Pulmonary artery endothelial cell (primary cell): Measurements from ENCODE around the gene KLHDC7B. TPM values are rescaled to one million over a fixed set of nuclear protein-coding genes. Genes with fewer than 3 reads are reported as not detected.
"Not testable (repeated sequence)": the region's sequence is repeated elsewhere in the genome, so short reads cannot be mapped to it uniquely, and the experiment has no call there.

Experiments
- DNase-seq: peaks from one replicate; pipeline ENCODE4 v3.0.0-alpha.2; 2011; ENCODE audit warnings: low read depth, low spot score
- total RNA-seq: library from RNA; depleted of rRNA; stranded (reverse); fragments of >200 nt; gene quantifications from 2 replicates; pipeline ENCODE4 v1.2.3, GENCODE V29; 2014

KLHDC7B gene
- total RNA-seq, 1 donor from 2014 or later, result not detected

GRCh38 chr22:50529416-50529896 lies 16.2 kb upstream of the KLHDC7B start:
- no peak for DNase-seq

DNA sequence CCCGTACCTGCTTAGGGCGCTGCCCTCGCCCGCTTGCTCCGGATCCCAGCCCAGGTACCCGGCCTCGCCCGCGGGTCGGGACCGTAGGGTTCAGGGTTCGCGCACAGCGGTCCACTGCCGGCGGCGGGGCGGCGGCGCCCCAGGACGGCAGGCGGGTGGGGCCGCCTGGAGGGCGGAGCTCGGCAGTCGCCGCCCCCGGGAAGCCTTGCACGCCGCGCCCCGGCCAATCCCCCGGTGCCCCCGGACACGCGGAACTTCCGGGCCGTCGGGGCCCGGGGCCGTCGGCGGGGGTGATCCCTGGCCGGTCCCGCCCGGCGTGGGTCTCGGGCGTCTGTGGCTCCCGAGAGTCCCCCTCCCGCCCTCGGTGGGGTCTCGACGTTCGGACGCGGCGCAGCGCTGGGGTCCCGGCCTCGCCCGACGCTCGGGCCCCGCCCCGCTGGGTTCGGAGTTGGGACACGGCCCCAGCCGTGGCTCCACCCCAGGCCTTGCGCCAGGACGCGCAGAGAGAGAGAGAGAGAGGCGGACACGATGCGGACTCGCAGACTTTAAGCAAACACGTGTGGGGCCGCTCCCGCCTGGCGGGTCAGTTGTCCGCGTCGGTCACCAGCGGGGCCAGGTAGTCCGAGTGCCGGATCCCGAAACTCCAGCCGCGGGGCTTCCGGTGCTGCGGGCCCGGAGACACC lies 15.7 kb upstream of the KLHDC7B start, which contains the start of gene TYMP:
Gene TYMP (minus strand): TSS at position 116 of the 683 bp plus-strand sequence. CDS start 303 bp downstream, outside the sequence.
- DNase-seq, result no peak

GRCh38 chr22:50530580-50530876 lies 15.2 kb upstream of the KLHDC7B start:
- DNase-seq, result no peak

- no peak for DNase-seq
Measured at GRCh38 chr22:50530877-50531545, 14.7 kb upstream of the KLHDC7B start.

DNA sequence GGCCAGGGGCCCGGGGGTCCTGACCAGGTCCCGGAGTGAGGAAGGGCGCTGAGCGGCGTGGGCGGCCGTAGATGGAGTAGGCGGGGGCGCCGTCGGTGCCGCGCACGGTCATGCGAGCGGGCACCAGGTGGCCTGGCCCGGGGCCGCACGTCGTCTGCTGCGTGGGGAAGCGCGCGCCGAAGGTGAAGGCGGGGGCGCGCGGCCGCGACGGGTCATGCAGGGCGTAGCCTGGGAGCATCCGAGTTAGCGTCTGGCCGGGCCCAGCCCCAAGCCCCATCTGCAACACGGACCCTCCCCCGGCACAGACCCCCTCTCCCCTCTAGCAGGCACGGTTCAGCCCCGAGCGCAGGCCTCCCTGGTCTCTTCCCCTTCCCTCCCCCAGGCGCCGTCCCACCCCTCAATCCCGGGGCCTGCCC lies 14.1 kb upstream of the KLHDC7B start:
- DNase-seq, result no peak

GRCh38 chr22:50531962-50532674 lies 13.6 kb upstream of the KLHDC7B start:
- DNase-seq, result no peak

DNA sequence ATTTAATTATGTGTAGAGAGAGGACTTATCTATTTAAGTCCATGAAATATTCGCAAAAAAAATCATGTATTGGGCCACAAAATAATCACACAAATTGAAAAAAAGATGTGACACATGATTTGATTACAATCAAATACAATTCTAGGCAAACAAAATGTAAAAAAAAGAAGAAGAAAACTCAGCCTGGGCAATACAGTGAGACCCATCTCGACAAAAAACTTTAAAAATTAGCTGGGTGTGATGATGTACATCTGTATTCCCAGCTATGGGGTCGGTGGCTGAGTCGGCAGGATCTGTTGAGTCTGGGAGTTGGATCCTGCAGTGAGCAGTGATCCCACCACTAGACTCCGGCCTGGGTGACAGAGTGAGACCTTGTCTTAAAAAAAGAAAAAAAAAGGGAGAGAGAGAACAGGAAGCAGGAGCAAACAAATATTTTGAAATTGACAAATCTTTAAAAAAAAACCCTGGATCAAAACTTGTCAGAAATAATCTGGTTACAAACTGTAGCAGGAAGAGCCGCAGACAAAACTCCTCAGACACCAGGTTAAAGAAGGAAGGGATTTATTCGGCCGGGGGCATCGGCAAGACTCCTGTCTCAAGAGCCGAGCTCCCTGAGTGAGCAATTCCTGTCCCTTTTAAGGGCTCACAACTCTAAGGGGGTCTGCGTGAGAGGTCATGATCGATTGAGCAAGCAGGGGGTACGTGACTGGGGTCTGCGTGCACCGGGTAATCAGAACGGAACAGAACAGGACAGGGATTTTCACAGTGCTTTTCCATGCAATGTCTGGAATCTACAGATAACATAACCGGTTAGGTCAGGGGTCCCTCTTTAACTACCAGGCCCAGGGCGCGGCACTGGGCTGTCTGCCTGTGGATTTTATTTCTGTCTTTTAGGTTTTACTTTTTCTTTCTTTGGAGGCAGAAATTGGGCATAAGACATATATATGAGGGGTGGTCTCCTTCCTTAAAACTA lies 12.6 kb upstream of the KLHDC7B start:
- DNase-seq, result no peak

DNA sequence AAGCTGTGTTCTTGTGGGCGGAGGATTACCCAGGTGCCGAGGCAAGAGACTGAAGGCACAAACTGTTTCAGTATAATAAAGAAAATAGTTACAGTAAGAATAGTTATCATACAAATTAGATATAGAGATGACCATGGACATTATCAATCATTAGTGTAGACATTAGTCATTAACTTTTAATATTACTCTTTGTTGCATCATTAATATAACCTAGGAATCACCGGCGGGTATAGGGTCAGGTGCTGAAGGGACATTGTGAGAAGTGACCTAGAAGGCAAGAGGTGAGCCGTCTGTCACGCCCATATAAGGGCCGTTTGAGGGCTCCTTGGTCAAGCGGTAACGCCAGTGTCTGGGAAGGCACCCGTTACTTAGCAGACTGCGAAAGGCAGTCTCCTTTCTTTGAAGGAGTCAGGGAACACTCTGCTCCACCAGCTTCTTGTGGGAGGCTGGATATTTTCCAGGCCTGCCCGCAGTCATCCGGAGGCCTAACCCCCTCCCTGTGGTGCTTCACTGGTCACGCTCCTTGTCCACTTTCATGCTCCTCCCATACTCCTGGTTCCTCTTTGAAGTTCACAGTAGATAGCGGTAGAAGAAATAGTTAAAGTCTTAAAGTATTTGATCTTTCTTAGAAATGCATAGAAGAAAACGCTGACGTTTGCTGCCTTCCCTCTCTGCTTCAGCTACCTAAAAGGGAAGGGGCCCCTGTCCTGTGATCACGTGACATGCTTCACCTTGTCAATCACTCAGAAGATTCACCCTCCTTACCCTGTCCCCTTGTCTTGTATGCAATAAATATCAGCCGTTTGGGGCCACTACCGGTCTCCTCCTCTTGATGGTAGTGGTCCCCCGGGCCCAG lies 11.6 kb upstream of the KLHDC7B start:
- DNase-seq, result not testable (repeated sequence)

DNA sequence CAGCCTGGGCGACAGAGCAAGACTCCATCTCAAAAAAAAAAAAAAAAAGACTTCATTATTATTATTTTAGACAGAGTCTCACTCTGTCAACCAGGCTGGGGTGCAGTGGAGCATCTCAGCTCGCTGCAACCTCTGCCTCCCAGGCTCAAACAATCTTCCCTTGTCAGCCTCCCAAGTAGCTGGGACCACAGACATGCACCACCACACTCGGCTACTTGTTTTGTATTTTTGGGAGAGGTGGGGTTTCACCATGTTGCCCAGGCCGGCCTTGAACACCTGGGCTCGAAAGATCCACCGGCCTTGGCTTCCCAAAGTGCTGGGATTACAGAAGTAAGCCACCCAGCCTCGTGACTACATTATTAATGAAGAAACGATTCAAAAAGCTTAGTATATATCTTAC lies 10.6 kb upstream of the KLHDC7B start:
- DNase-seq, result no peak

DNA sequence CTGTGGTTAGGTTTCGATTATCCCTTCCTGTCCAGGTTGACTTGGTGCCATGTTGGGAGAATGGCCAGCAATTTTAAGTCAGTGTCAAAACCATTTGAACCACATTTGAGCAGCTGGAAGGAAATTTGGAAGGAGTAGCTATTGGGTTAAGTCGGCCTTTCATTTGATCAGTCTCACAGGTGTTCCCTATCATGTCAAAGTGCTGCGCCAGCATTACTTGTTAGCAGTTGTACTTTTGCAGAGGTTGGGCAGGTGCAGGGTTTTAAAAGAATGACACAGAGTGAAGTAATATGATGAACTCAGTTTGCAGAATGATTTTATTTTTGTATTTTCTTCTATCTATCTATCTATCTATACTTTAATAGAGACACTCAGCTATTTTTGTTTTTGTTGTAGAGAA lies 9.5 kb upstream of the KLHDC7B start:
- DNase-seq, result no peak

DNA sequence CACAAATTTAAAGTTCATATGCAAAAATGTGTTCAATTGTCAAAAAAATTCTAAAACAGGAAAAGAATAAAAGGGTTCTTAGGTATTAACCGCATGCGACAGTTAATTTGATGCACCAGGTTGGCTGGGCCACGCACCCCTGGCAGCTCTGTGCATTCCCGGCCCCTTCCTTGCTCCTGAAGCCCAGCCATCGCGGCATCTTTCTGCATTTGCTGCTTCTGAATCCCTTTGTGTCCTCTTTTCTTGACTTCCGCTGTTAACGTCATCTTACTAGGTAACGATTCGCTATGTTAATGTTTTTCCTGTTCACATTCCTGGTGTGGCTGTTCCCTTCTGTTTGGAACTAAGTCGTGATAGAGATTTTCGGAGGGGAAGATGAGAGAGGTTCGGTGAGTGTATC lies 7.9 kb upstream of the KLHDC7B start:
- no peak for DNase-seq

GRCh38 chr22:50540381-50540780 lies 5.3 kb upstream of the KLHDC7B start:
- DNase-seq, result no peak

- DNase-seq, result not testable (repeated sequence)
Measured at GRCh38 chr22:50541667-50542026, 4.1 kb upstream of the KLHDC7B start.

- DNase-seq, result no peak
Measured at GRCh38 chr22:50542416-50542927, 3.2 kb upstream of the KLHDC7B start.

DNA sequence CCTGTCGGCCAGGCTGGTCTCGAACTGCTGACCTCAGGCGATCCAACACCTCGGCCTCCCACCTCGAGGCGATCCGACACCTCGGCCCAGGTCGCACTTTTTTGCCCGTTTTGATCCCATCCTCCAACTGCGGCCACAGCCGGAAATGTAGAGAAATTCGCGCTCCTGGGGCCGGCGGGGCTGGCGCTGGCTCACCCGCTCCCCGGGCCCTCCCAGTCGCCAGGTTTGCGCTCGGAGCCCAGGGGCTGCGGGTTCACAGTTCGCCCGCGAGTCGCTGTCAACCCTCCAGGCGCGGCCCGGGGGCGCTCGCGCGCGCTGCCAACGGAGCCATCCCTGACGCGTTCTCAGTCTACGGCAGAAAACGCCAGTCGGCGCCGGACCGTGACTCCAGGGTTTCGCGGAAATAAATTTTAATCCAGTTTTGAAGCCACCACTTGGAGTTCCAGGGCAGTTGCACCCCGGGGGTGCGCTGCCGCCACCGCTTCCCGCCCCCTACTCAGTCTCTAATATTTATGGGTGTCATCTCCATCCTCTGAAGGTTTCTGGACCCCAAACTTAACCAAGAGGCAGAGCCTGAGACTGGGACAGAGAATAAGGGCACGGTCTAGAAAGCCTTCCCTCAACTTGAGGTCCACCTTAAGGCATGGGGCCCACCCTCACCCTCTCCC lies 1.5 kb upstream of the KLHDC7B start:
- DNase-seq, result no peak

DNA sequence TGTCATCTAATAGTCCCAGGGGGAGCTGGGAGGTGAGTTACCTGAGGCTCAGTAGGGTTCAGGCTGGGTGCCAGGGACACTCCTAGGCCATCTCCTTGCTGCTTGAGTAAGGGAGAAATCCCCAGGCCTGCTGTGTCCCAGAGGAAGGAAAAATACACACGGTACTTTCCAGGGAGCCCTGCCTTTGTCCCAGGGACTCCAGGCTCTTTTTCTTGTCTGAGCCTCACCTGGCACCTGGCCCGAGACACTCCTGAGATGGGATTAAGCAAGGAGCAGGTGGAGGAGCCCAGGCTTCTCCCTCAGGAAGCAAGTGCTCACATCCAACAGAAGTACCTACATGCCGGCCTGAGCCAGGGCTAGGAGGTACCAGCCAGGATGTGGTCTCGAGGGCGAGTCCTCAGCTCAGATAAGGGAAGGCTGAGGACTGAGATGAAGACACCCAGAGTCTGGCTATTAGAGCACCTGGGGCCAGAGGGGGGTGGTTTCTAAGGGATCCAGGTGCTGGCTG lies 899 bp upstream of the KLHDC7B start:
- DNase-seq, result no peak

- DNase-seq, result no peak
Measured at GRCh38 chr22:50546326-50547262, 895 bp downstream of the KLHDC7B start.

GRCh38 chr22:50547263-50547985 lies 1.7 kb downstream of the KLHDC7B start:
- DNase-seq, result no peak
